SIG-M5 treated with dmso at 0.1 percent for 504 hours (cell line): ENCODE results near the gene PKHD1.

ENCODE experiments used
- DNase-seq: peaks from one replicate; lab custom pipeline; 2025; ENCODE audit not compliant: unreplicated experiment; lab: John Stamatoyannopoulos, UW

PKHD1 gene

GRCh38 chr6:51812231-51812630 is 275.2 kb downstream of the PKHD1 start:
- DNase-seq: no peak

GRCh38 chr6:51805517-51805916 is 281.9 kb downstream of the PKHD1 start:
- no peak for DNase-seq

GRCh38 chr6:51800603-51801002 is 286.8 kb downstream of the PKHD1 start:
- no peak for DNase-seq

- no peak for DNase-seq
These were observed 294.0 kb downstream of the PKHD1 start for GRCh38 chr6:51793393-51793792.

- DNase-seq: no peak
These were observed 295.0 kb downstream of the PKHD1 start for GRCh38 chr6:51792273-51793030.

- DNase-seq: no peak
These were observed 296.5 kb downstream of the PKHD1 start for GRCh38 chr6:51790946-51791345.

GRCh38 chr6:51788121-51788520 is 299.3 kb downstream of the PKHD1 start:
- no peak for DNase-seq

- DNase-seq: no peak
These were observed 308.7 kb downstream of the PKHD1 start for GRCh38 chr6:51778666-51779065.

GRCh38 chr6:51777618-51778017 is 309.8 kb downstream of the PKHD1 start:
- no peak for DNase-seq

GRCh38 chr6:51775942-51776860 is 311.2 kb downstream of the PKHD1 start:
- no peak for DNase-seq

GRCh38 chr6:51768087-51768486 is 319.3 kb downstream of the PKHD1 start:
- DNase-seq: no peak

- no peak for DNase-seq
These were observed 322.2 kb downstream of the PKHD1 start for GRCh38 chr6:51765230-51765629.

- no peak for DNase-seq
These were observed 333.8 kb downstream of the PKHD1 start for GRCh38 chr6:51753635-51754034.

GRCh38 chr6:51743999-51744398 is 343.4 kb downstream of the PKHD1 start:
- DNase-seq: no peak

- no peak for DNase-seq
These were observed 346.8 kb downstream of the PKHD1 start for GRCh38 chr6:51740658-51741057.

- DNase-seq: no peak
These were observed 348.8 kb downstream of the PKHD1 start for GRCh38 chr6:51738614-51739013.

- no peak for DNase-seq
These were observed 349.6 kb downstream of the PKHD1 start for GRCh38 chr6:51737580-51738360.

GRCh38 chr6:51725155-51725554 is 362.3 kb downstream of the PKHD1 start:
- DNase-seq: no peak

- no peak for DNase-seq
These were observed 367.1 kb downstream of the PKHD1 start for GRCh38 chr6:51720327-51720726.

- DNase-seq: no peak
These were observed 368.1 kb downstream of the PKHD1 start for GRCh38 chr6:51719297-51719696.

GRCh38 chr6:51718533-51718932 is 368.9 kb downstream of the PKHD1 start:
- no peak for DNase-seq
